ENCODE measurements around the gene NFATC3.

NFATC3 gene

GRCh38 chr16:68190736-68191510 lies 105.8 kb downstream of the NFATC3 start:
- no peak for DNase-seq

GRCh38 chr16:68194251-68194650 lies 109.1 kb downstream of the NFATC3 start:
- DNase-seq = no peak

GRCh38 chr16:68197250-68197649 lies 112.1 kb downstream of the NFATC3 start:
- no peak for DNase-seq

GRCh38 chr16:68200088-68200783 lies 115.1 kb downstream of the NFATC3 start:
- no peak for DNase-seq

GRCh38 chr16:68202091-68202519 lies 116.9 kb downstream of the NFATC3 start:
- DNase-seq = no peak

GRCh38 chr16:68206245-68206644 lies 121.1 kb downstream of the NFATC3 start:
- no peak for DNase-seq

GRCh38 chr16:68214726-68215125 lies 129.6 kb downstream of the NFATC3 start:
- DNase-seq = no peak

- no peak for DNase-seq
Observed at GRCh38 chr16:68215302-68215701, 130.1 kb downstream of the NFATC3 start.

- no peak for DNase-seq
Observed at GRCh38 chr16:68216240-68216639, 131.1 kb downstream of the NFATC3 start.

- DNase-seq = no peak
Observed at GRCh38 chr16:68217506-68217905, 132.3 kb downstream of the NFATC3 start.

GRCh38 chr16:68219725-68220351 lies 134.7 kb downstream of the NFATC3 start:
- no peak for DNase-seq

- no peak for DNase-seq
Observed at GRCh38 chr16:68223072-68223471, 137.9 kb downstream of the NFATC3 start.

GRCh38 chr16:68226116-68226515 lies 140.9 kb downstream of the NFATC3 start:
- DNase-seq = no peak

GRCh38 chr16:68227183-68227793 lies 142.1 kb downstream of the NFATC3 start:
- DNase-seq = no peak

- no peak for DNase-seq
Observed at GRCh38 chr16:68227850-68228553, 142.8 kb downstream of the NFATC3 start.

- no peak for DNase-seq
Observed at GRCh38 chr16:68228652-68229051, 143.5 kb downstream of the NFATC3 start.

GRCh38 chr16:68229431-68230175 lies 144.4 kb downstream of the NFATC3 start:
- DNase-seq = peak; percentile 11

- no peak for DNase-seq
Observed at GRCh38 chr16:68230176-68230571, 145.0 kb downstream of the NFATC3 start.

- DNase-seq = no peak
Observed at GRCh38 chr16:68230956-68231355, 145.8 kb downstream of the NFATC3 start.

- no peak for DNase-seq
Observed at GRCh38 chr16:68231384-68232136, 146.4 kb downstream of the NFATC3 start.

GRCh38 chr16:68232335-68232734 lies 147.2 kb downstream of the NFATC3 start:
- DNase-seq = no peak

Data from T1000 (cell line).